DMS79 (cell line): Measurements from ENCODE around the gene ANAPC2.

ENCODE experiments used
- DNase-seq: peaks from one replicate; lab custom pipeline; 2025; lab: John Stamatoyannopoulos, UW

The ANAPC2 gene

DNA sequence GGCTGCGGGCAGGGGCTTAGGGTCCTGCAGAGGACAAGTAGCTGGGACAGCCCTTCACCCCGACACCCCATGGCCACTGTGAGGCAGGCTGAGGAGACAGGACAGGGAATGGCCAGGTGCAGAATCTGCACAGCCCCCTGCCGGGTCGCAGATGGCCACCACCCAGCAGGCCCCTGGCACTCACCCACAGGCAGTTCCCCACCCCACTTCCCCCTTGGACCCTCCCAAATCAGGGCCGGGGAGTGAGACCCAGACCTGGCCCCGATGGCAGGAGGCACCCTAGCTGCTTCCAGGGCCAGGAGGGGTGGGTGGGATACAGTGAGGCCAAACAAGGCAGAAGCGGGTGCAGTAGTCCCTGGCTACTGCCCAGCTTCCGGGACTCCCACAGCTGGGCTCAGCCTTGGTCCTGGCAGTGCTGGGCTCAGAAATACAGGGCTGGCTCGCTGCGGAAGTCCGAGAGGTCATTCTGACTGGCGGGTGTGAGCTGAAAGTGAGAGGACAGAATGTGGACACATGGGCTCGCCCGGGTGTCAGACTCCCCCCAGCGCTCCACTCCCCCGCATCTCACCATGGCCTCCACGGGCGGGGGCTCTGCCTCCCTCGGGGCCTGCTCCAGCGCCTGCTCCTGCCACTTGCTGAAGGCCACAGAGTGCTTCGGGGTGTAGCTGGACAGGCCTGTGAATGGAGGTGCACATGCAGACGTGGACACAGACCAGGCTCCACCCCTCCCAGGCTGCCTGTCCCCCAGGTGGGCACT is 3.5 kb upstream of the ANAPC2 start:
- DNase-seq: no peak

DNA sequence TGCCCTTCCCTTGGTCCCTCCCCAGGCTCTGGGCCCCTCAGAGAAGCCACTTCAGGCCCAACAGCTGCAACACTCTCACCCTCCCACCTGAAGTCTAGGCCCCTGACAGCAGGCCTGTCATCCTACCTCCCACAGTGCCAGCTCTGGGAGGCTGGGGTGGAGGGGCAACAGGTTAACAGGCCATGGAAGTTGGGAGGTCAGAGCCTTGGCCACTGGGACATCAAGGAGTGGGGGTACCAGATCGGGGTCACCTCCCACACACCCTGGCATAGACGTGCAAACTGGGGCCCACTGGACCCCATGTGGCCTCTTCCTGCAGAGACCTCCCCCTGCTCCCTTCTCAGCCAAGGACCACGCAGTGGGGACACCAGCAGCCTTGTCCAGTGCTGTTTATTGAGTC is 2.9 kb upstream of the ANAPC2 start:
- no peak for DNase-seq

DNA sequence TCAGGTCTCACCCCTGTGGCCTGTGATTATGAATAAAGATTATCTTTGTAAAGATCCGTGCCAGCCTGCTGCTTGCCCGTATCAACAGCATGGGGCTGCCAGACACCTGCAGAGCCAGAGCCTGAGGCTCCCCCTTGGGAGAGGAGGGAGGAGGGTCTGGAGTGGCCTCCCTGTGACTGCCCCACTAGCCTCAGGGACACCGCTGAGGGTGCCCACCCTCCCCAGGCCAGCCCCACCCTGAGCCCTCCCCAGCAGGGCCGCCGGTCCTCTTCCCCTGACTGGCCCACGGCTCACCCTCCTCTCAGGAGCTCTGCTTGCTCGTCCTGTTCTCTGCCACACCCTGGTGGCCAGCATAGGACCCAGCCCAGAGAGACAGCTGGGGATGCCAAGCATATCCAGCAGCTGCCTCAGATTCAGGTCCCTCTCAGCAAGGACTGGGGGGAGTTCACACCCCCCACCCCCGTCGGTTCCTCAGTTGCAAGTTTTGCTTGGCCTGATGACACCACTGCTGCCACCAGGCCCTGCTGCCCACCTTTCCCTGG is 2.0 kb upstream of the ANAPC2 start:
- DNase-seq: no peak

DNA sequence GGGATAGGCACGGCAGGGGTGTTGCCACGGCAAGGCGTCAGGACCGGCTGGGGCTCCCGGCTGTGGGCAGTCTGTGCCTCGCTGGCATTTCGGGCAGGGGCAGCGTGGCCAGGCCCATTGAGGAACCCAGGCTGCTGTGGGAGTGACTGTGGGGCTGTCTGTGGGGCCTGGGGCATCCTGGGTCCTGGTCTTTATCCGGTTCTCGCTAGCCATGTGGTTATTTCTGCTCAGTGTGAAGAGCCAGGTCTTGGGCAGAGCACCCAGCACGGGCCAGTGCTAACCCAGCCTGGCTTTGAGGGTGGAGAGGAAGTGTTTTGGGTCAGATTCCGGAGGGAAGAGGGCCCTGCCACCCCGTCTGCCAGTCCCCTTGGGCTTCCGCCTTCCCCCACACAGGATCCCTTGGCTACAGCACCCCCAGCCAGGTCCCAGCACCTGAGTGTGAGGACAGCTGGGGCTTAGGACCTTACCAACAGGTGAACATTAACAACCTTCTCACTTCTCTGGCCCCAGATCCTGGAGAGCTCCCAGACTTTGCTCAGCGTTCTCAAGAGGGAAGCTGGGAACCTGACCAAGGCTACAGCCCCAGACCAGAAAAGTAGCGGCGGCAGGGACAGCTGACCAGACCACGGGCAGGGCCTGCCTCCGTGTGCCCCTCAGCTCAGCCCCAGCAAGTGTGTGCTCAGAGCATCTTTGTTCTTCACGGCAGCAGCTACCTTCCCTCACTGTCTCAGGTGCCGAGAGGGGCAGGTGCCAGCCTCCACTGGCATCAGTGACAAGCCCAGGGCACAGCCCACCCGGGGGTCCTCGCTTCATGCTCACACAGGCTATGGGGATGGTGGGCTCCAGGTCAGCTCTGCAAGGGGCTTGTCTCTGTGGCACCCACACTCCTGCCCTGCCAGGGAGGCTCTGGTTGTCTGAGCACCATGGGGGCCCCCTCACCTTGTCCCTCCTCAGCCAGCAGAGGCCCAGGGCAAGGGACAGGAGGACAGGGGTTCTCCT is 1.2 kb upstream of the ANAPC2 start:
- DNase-seq: no peak

DNA sequence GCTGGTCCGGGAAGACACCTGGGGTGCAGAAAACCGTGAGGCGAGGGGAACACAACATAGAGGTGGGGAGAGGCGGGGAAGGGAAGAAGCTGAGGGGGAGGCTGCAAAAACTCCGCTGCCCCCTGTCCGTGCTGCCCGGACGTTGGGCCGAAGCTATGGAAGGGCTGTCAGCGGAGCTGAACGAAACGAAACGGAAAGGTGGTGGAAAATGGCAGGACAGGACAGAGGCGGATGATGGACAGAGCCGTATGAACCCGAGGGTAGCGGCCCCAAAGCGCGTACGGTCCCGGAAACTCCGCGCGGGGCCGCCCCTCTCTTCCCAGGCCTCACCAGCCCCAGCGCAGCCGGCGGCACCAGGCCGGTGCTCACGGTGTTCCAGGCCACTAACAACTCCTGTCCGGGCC is 272 bp downstream of the ANAPC2 start:
- no peak for DNase-seq

DNA sequence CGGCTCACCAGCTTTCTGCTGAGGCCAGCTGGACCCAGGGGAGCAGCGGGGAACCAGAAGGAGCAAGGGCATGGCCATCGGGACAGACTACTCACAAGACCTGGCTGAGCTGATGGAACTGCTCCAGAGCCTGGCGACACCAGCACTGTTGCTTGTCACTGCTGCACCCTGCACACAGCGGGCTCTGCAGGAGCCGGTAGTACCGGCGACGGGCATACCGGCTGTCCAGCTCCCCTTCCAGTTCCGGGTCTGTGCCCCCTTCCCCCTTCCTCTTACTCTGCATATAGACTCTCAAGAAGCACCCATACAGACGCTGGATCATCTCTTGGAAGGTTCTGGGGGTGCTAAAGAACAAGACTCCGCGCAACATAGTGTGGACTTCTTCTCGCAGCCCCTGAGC is 974 bp downstream of the ANAPC2 start:
- DNase-seq: no peak

DNA sequence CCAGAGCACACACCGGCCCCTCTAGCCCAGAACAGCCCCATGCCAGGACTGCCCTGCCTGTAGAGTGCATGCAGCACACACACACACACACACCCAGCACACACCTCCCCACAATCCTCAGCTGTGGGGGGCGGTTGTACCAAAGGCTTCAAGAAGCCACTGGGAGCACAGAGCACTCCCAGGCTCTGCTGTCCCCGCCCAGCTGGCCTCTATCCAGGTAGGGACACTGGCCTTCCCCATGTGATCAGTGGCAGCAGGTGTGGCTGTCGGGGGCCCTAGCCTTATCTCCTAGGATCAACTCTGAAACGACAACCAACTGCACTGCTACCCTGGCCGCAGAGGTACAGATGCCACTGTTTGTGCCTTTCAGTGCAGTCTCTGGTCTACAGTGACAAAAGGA is 2.0 kb downstream of the ANAPC2 start:
- no peak for DNase-seq

DNA sequence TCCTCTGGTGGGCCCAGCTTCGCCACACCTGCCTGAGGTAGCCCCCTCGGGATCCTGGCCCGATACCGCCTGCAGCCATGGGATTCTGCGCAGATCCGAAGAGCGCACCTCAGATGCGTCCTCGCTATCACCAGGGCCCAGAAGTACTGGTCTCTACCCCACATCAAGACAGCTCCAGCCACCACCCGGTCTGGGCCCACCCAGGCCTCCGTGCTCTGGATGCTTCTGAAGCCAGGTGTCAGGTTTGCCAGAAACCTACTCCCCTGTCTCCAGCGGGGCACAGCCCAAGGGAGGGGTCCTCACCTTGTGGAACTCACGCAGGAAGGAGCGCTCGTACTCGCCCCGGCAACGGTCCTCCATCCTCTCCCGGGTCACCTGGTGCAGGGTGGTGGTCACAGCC is 2.4 kb downstream of the ANAPC2 start:
- no peak for DNase-seq

DNA sequence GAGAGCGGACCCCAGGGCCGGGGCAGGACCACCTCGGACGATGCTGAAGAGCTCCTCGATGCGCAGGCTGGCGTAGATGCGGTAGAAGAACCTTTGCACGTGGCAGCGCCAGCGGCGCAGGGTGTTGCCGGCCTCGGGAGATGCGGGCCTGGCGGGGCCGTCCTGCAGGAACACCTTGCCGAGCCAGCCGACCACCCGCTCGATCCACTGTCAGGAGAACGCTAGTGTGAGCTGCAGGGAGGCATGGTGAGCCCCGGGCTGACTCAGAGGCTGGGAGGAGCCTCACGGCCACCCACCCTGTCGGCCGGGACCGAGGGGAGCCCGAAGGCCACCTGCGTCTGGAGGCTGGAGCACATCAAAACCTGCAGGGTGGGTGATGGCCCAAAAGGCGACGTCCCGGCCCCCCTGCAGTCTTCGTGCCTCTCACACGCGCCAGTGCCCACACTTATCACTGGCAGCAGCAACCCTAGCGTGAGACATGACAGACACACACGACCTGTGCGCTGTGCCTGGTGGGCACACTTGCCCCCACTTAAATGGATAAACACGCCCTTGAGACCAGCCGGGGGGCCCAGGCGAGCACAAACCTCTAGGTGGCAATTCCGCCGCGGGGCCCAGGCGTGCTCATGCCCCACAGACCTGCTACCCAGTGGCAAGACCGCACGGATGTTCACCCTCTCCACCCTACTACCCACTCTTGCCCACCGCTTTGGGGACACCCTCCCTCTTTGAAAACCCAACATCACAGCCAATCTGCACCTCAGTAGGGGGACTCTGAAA is 3.3 kb downstream of the ANAPC2 start:
- no peak for DNase-seq

DNA sequence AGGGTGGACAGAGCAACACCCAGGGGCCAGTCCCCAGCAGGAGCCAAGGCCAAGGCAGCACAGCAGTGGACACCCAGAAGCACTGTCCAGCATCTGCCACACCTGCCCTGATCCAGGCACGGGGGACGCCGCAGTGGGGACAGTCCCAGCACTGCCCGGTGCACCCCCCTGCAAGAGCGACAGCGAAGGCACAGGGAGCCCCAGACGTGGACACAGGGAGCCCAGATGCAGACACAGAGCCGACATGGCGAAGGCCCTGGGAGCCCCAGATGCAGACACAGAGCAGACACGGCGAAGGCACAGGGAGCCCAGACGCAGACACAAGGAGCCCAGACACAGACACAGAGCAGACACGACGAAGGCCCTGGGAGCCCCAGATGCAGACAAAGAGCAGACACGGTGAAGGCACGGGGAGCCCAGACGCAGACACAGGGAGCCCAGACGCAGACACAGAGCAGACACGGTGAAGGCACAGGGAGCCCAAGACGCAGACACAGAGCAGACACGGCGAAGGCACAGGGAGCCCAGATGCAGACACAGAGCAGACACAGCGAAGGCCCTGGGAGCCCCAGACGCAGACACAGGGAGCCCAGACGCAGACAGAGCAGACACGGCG is 4.3 kb downstream of the ANAPC2 start:
- DNase-seq: no peak

DNA sequence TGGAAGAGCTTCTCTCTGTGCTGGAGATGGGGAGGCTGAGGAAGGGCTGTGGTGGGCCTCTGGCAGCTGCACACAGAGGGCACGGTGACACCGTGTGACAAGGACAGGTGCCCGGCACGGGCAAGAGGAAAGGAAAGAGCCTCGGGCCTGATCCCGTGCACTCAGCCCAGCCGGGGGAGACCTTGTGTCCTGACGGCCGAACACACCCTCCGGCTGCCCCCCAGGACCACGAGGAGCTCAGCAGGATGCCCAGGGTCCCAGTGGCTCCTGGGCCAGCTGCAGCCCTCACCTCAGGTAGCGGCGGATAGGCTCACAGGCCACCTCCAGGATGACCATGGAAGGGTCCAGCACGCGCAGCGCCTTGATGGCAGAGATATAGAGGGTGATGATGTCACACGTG is 5.5 kb downstream of the ANAPC2 start:
- DNase-seq: no peak

DNA sequence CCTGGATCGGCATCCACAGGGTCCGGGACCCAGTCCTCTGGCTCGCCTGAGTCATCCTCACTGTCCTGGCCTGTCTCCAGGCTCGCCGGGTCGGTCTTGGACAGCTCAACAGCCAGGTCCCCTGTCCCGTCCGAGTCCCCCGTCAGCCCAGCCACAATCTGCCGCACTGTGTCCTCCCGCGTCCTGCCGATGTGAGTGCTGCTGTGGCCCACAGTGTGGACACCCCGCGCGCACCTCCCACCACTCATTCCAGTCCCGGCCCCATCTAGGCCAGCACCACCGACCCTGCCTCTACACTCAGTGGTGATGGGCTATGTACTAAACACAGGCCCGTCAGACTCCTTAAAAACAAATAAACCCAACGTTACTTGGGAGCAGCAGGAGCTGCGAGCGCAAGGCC is 6.7 kb downstream of the ANAPC2 start:
- no peak for DNase-seq

DNA sequence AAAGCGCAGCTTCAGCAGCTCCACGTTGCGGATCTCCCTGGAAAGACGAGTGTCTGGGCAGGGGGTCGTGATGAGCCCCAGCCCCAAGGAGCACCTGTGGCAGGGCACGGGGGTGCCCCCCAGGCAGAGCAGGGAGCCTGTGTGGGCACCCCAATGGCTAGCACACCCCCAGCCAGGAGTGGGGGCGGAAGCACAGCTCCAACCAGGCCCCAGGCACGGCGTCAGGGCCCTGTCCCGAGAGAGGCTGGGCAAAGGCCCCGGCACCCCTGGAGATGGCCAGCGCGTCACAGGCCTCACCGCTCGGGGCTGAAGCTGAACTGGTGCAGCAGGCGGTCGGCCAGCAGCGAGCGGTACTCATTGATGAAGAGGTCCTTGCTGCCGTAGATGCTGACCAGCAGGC is 7.9 kb downstream of the ANAPC2 start:
- DNase-seq: no peak

DNA sequence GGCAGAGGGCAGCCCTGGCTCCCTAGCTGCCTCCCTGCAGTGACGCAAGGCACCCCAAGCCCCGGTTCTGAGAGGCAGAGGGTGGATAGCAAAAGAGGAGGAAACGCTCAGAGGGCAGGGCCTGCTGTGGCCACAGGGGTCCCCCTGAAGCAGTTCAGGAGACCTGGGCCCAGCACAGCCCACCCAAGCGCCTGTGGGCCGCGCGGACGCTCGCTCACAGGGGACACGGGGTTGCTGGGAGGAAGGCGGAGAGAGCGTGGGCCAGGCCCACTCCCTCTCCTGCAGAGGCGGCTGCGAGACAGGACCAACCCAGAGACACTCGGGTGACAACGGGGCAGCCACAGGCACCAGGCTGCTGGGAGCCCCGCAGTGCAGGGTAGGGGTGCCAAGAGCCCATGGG is 8.6 kb downstream of the ANAPC2 start:
- no peak for DNase-seq

DNA sequence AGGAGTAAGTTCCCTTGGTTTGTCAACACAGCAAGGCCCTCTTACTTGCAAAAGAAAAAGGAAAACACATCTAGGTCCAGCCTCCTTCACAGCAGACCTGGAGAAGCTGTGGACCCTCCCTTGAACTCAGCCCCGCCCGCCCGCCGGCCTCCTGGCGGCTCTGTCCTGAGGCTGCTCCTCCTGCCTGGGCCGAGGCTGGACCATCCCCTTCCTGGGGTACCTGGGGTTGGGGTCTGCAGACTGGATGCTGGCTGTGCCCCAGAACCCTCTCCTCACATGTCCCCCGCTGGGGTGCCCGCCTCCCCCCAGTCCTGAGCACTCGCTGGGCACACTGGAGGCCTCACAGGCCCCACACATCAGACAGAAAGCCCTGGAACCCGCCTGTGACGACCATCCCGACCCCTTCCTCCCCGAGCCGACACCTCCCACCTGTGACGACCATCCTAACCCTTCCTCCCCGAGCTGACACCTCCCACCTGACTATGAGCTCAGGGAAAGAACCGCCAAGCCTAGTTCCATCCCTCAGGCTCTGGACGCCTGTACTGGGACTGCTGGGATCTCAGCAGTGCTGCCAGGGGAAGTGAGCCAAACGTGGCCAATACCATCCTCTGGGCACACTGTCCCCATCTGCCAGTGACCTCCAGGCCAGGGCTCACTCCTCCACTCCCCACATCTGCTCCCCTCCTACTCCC is 9.3 kb downstream of the ANAPC2 start:
- DNase-seq: no peak

DNA sequence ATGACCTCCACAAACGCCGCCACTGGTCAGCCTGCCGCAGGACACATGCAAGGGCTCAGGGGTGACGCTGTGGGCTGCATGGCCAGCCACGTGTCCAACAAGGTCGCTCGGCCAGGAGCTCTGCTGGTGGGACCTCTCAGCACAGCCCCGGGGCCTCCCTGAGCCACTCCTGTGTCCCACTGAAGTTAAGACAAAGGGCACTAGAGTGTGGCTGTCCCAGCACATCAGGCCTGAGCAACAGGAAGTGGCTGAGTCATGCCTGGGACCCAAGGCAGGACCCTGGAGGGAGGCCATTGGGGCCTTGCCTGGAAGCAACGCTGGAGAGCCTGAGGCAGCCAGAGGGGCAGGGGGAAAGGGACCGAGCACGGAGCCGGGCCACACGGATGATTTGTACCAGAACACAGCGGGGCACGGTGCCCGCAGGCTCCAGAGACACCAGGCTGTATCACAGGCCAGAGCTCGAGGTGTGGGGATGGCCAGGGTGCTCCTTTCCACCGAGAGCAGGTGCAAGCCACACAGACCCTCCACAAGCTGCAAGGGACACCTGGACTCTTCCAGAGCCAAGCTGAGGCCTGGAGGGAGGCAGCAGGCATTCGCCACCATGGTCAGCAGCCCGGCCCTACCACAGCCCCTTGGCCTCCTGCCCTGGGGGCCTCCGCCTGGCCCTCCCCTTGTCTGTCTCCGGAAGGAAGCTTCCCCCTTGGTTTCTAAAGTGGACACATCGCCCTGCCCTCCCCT is 10.0 kb downstream of the ANAPC2 start:
- no peak for DNase-seq

DNA sequence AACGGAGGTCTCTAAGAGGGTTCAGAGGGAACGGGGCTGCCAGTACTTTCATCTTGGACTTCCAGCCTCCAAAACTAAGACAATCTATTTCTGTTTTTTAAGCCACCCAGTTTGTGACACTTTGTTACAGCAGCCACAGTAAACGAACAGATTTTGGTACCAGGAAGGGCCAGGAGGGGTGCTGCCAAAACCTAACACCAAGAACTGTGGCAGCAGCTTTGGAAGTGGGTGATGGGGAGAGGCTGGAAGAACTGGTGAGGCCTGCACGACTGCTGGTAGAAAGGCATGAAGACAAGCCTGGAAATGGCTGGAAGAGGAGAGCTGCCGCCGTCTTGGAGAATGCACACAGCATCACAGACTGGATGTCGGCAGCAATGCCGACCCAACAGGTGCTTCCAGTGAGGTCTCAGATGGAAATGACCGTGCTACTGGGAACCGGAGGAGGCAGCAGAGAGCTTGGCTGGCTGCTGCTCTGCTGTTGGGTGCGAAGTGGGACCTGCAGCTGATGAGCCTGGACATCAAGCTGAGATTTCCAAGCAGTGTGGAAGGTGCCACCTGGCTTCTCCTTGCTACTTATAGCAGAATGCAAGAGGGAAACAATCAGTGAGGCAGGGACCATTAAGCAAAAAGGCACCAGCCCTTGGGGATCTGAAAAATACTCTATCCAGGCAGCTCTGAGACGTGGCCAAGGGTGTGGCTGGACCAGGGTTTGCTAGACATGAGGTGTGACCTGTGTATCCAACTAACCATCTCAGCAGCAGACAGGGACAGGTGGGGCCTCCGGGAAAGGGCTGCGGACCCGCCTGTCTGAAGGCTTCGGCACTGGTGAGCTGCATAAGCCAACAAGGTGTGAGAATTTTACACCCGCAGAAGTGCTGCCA is 11.8 kb downstream of the ANAPC2 start:
- no peak for DNase-seq

DNA sequence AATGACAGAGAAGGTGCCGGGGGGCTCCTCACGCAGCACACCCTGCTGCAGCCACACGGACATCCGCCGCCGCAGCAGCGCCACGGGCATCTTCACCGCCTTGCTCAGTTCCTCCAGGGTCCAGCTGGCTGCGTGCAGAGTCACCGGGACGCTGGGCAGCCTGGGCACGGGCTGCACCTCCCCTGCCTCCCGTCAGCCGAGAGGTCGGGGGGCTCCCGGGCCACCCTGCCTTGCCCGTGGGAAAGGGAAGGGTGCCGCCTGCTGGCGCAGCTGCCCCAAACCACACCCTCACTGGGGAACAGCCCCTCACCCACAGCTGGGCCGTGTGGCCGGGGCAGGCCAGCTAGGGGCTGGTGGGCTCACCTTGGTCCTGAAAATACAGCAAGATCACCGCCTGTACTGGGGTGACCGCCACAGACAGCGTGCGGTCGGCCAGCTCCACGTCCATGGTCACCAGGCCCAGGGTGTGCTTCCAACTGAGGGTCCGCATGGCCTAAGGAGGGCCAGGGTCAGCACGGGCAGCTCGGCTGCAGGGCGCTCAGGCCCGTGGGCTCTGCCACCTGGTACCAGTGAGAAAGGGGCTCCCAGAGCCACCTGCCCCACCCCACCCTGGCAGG is 12.9 kb downstream of the ANAPC2 start:
- no peak for DNase-seq

DNA sequence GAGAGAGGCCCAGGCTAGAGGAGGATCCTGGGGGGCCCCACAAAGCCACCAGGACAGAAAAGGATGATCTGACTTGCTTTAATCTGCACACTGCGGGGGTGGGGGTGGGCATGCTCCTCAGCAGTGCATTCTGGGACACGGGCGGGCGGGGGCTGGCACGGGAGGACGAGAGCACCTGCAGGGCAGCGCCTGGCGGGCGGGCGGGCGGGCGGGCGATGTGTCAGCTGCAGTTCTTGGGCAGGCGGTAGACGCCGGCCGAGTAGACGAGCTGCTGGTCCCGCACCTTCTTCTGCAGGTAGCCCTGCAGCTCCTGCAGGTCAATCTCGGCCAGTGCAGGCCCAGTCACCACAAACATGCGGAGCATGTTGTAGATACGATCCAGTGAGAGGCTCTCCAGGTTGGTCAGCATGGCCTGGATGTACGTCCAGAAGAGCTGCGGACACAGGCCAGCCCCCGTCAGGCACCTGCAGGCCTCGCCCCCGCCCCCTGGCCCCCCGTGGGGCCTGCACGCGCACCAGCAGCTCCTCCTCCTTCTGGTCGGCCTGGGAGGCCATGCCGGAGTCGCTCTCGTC is 13.6 kb downstream of the ANAPC2 start:
- DNase-seq: no peak
